ENCODE data around the gene MAN1A1. TPM values are rescaled to one million over a fixed set of nuclear protein-coding genes. Genes with fewer than 3 reads are reported as not detected.
A peak's percentile ranks its signal among the peaks of the same experiment; 100 is the strongest.

MAN1A1 gene
- total RNA-seq, 4 donors from 2014 or later, result 30.0 to 99.0 (median 69.8) TPM

- no peak for TF ChIP-seq POLR2A (IDR thresholded peaks at IDR 0.05)
- no peak for TF ChIP-seq CTCF (IDR thresholded peaks at IDR 0.05)
- peak overlapping the region; percentile 6 to 75 for H3K4me3 ChIP-seq
- H3K27ac ChIP-seq, result peak overlapping the region; percentile 93 to 96
- intact Hi-C loops (cut with DNase I; ENCODE audit: low total_unique reads), result no loop called here
- DNase-seq, result no peak
- H3K27me3 ChIP-seq, result no peaks in the 10 kb centered on the region
- no peaks in the 10 kb centered on the region for H3K36me3 ChIP-seq
- H3K9me3 ChIP-seq, result no peaks in the 10 kb centered on the region
- no peaks in the 10 kb centered on the region for H3K4me1 ChIP-seq
Observed at GRCh38 chr6:119346936-119347335, 2.6 kb downstream of the MAN1A1 start.

GRCh38 chr6:119346450-119346849 is 3.1 kb downstream of the MAN1A1 start:
- no peak for DNase-seq
- H3K4me1 ChIP-seq, result no peaks in the 10 kb centered on the region
- no peaks in the 10 kb centered on the region for H3K27me3 ChIP-seq
- no peak overlapping the region for H3K4me3 ChIP-seq
- intact Hi-C loops (cut with DNase I; ENCODE audit: low total_unique reads), result no loop called here
- H3K27ac ChIP-seq, result no peak overlapping the region
- no peaks in the 10 kb centered on the region for H3K36me3 ChIP-seq
- no peaks in the 10 kb centered on the region for H3K9me3 ChIP-seq
- TF ChIP-seq CTCF (IDR thresholded peaks at IDR 0.05) (no peak), POLR2A (IDR thresholded peaks at IDR 0.05) (no peak)

GRCh38 chr6:119345114-119345513 is 4.4 kb downstream of the MAN1A1 start:
- intact Hi-C loops (cut with DNase I; ENCODE audit: low total_unique reads), result no loop called here
- no peaks in the 10 kb centered on the region for H3K4me1 ChIP-seq
- no peak overlapping the region for H3K4me3 ChIP-seq

GRCh38 chr6:119344306-119344705 is 5.3 kb downstream of the MAN1A1 start:
- TF ChIP-seq POLR2A (IDR thresholded peaks at IDR 0.05) (no peak), CTCF (IDR thresholded peaks at IDR 0.05) (no peak)
- DNase-seq, result no peak
- Histone ChIP-seq H3K27ac (no peak overlapping the region), H3K4me3 (no peak overlapping the region), H3K9me3 (no peaks in the 10 kb centered on the region), H3K27me3 (no peaks in the 10 kb centered on the region), H3K4me1 (no peaks in the 10 kb centered on the region), H3K36me3 (no peaks in the 10 kb centered on the region)
- intact Hi-C loops (cut with DNase I; ENCODE audit: low total_unique reads), result no loop called here

More at GRCh38 chr6:119345114-119345513, 4.4 kb downstream of the MAN1A1 start:
- DNase-seq, result no peak
- TF ChIP-seq POLR2A (IDR thresholded peaks at IDR 0.05) (no peak), CTCF (IDR thresholded peaks at IDR 0.05) (no peak)
- H3K36me3 ChIP-seq, result no peaks in the 10 kb centered on the region
- no peaks in the 10 kb centered on the region for H3K27me3 ChIP-seq
- H3K27ac ChIP-seq, result no peak overlapping the region
- no peaks in the 10 kb centered on the region for H3K9me3 ChIP-seq

GRCh38 chr6:119343573-119344146 is 5.9 kb downstream of the MAN1A1 start:
- intact Hi-C loops (cut with DNase I; ENCODE audit: low total_unique reads), result no loop called here
- TF ChIP-seq POLR2A (IDR thresholded peaks at IDR 0.05) (no peak), CTCF (IDR thresholded peaks at IDR 0.05) (no peak)
- no peak overlapping the region for H3K27ac ChIP-seq
- H3K4me1 ChIP-seq, result no peaks in the 10 kb centered on the region
- no peak overlapping the region for H3K4me3 ChIP-seq
- H3K9me3 ChIP-seq, result no peaks in the 10 kb centered on the region
- no peaks in the 10 kb centered on the region for H3K36me3 ChIP-seq
- no peaks in the 10 kb centered on the region for H3K27me3 ChIP-seq
- DNase-seq, result no peak

Data from uterus (tissue), 4 donors.